DOHH2 (cell line): ENCODE measurements around the gene CENPW.

ENCODE experiments used
- H3F3A ChIP-seq: fragments of 200-600 bp; sonication (generic), shearing (Covaris generic); 2 replicates; pipeline ENCODE4 v1.6.0; 2016; ENCODE audit warnings: antibody characterized with exemption, mild to moderate bottlenecking; ENCODE audit not compliant: control insufficient read depth, insufficient read depth
- H3K27ac ChIP-seq: fragments of 200-600 bp; sonication (generic); 2 replicates; pipeline ENCODE4 v1.5.1; 2014; ENCODE audit warnings: low read depth, mild to moderate bottlenecking, low read length, moderate library complexity
- H3K27me3 ChIP-seq: fragments of 200-600 bp; sonication (generic); 2 replicates; pipeline ENCODE4 v1.6.1; 2014; ENCODE audit warnings: mild to moderate bottlenecking, low read length, mixed read lengths; ENCODE audit not compliant: control insufficient read depth
- H3K36me3 ChIP-seq: fragments of 200-600 bp; sonication (generic); 2 replicates; pipeline ENCODE4 v1.6.1; 2014; ENCODE audit warnings: mild to moderate bottlenecking, low read length, moderate library complexity, mixed read lengths; ENCODE audit not compliant: control insufficient read depth
- H3K4me1 ChIP-seq: fragments of 200-600 bp; sonication (generic); 2 replicates; pipeline ENCODE4 v1.6.1; 2014; ENCODE audit warnings: mild to moderate bottlenecking, low read length, mixed read lengths; ENCODE audit not compliant: control insufficient read depth
- H3K4me2 ChIP-seq: fragments of 200-600 bp; sonication (generic); 2 replicates; pipeline ENCODE4 v1.6.0; 2014; ENCODE audit warnings: mild to moderate bottlenecking, low read length, moderate library complexity
- H3K4me3 ChIP-seq: fragments of 200-600 bp; sonication (generic); 2 replicates; pipeline ENCODE4 v1.5.1; 2014; ENCODE audit warnings: mild to moderate bottlenecking, low read length, mixed read lengths
- H3K79me2 ChIP-seq: fragments of 200-600 bp; sonication (generic); 2 replicates; pipeline ENCODE4 v1.6.1; 2014; ENCODE audit warnings: mild to moderate bottlenecking, low read length, mixed read lengths; ENCODE audit not compliant: control insufficient read depth
- H3K9me2 ChIP-seq: fragments of 200-600 bp; sonication (generic); replicated peaks from 2 replicates; pipeline ENCODE4 v1.6.1; 2014; ENCODE audit warnings: mild to moderate bottlenecking, low read length, mixed read lengths; ENCODE audit not compliant: control insufficient read depth
- H3K9me3 ChIP-seq: fragments of 200-600 bp; sonication (generic); 2 replicates; pipeline ENCODE4 v1.6.1; 2014; ENCODE audit warnings: antibody characterized with exemption, low read length, mixed read lengths; ENCODE audit not compliant: control insufficient read depth, insufficient read depth
- H4K20me1 ChIP-seq: fragments of 200-600 bp; sonication (generic); 2 replicates; pipeline ENCODE4 v1.6.0; 2014; ENCODE audit warnings: low read depth, mild to moderate bottlenecking, antibody characterized with exemption, low read length, moderate library complexity; ENCODE audit not compliant: control insufficient read depth, insufficient read depth
- CTCF ChIP-seq: fragments of 200-600 bp; sonication (generic); IDR thresholded peaks from one replicate; pipeline ENCODE4 v1.5.1; 2014; ENCODE audit warnings: antibody characterized with exemption, mild to moderate bottlenecking, low read depth, low read length; ENCODE audit not compliant: poor library complexity, severe bottlenecking
- EZH2phosphoT487 ChIP-seq: fragments of 200-600 bp; sonication (generic); IDR thresholded peaks from 2 replicates; pipeline ENCODE4 v1.6.1; 2017; ENCODE audit warnings: borderline replicate concordance, mild to moderate bottlenecking, antibody characterized with exemption, low read length, moderate library complexity, mixed read lengths

Gene CENPW

GRCh38 chr6:126339796-126340609 is at the start of gene CENPW:
Gene CENPW, plus strand, starts transcription at chr6:126340115. Its CDS starts 159 bp downstream, at chr6:126340274.
- no peaks in the 10 kb centered on the region for H3K9me2 ChIP-seq
- no peaks in the 10 kb centered on the region; the same call in 1 of the 2 replicates for H3K36me3 ChIP-seq
- no peak for TF ChIP-seq CTCF
- H3K27me3 ChIP-seq, result 0 out of 2 replicates have a peak, but pooled peaks cover 3% of the 10 kb centered on the region
- H3F3A ChIP-seq, result no peaks in the 10 kb centered on the region
- H3K27ac ChIP-seq, result peak within 1 kb of the TSS; percentile 40
- H3K79me2 ChIP-seq, result peaks cover 46% of the 10 kb centered on the region
- H3K4me3 ChIP-seq, result peak within 1 kb of the TSS; percentile 86
- H3K9me3 ChIP-seq, result no peaks in the 10 kb centered on the region
- H4K20me1 ChIP-seq, result no peaks in the 10 kb centered on the region
- H3K4me2 ChIP-seq, result peak within 1 kb of the TSS; percentile 90
- peaks cover 19% of the 10 kb centered on the region for H3K4me1 ChIP-seq

- no peak overlapping the region for H3K4me3 ChIP-seq
- no peaks in the 10 kb centered on the region for H3K4me1 ChIP-seq
- no peaks in the 10 kb centered on the region for H3K79me2 ChIP-seq
- H3K27ac ChIP-seq, result no peak overlapping the region
- no peaks in the 10 kb centered on the region for H3K9me2 ChIP-seq
- no peaks in the 10 kb centered on the region for H3F3A ChIP-seq
- no peaks in the 10 kb centered on the region for H3K27me3 ChIP-seq
- H3K4me2 ChIP-seq, result no peak overlapping the region
- TF ChIP-seq EZH2phosphoT487 (no peak), CTCF (no peak)
- no peaks in the 10 kb centered on the region for H3K9me3 ChIP-seq
- H3K36me3 ChIP-seq, result no peaks in the 10 kb centered on the region
- H4K20me1 ChIP-seq, result no peaks in the 10 kb centered on the region
Observed at GRCh38 chr6:126293891-126294524, 45.9 kb upstream of the CENPW start.

DNA sequence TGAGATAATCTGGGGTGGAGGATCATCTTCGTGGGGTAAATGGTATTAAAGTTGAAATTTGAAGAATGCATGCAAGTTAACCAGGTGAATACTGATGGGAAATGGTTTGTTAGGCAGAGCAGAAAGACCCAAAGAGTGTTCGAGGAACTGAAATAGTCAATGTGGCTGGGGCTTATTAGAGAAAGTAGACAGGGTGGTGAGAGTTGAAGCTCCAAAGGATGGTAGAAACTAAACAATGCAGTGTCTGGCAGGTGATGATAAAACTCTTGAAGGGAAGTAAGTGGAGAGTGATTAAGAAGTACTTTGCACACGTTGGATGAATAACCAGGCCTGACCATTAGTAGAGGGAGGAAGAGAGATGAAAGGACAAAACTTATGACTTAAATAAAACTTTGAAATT is 39.8 kb upstream of the CENPW start:
- H3K4me1 ChIP-seq, result no peaks in the 10 kb centered on the region
- no peaks in the 10 kb centered on the region for H3K36me3 ChIP-seq
- no peaks in the 10 kb centered on the region for H3F3A ChIP-seq
- TF ChIP-seq CTCF, result no peak
- no peak for TF ChIP-seq EZH2phosphoT487
- H3K27ac ChIP-seq, result no peak overlapping the region
- H3K4me3 ChIP-seq, result no peak overlapping the region
- no peaks in the 10 kb centered on the region for H3K9me3 ChIP-seq
- H3K27me3 ChIP-seq, result no peaks in the 10 kb centered on the region
- H4K20me1 ChIP-seq, result no peaks in the 10 kb centered on the region
- H3K4me2 ChIP-seq, result no peak overlapping the region
- no peaks in the 10 kb centered on the region for H3K9me2 ChIP-seq
- H3K79me2 ChIP-seq, result no peaks in the 10 kb centered on the region
